Mesodermal cell (in vitro differentiated cells): ENCODE results near the gene IRX2.

ENCODE experiments used
- H3K27ac ChIP-seq: 2 replicates; pipeline ENCODE4 v1.7.0; 2013; ENCODE audit warnings: mild to moderate bottlenecking, low read depth, low read length, moderate library complexity; ENCODE audit not compliant: severe bottlenecking
- H3K36me3 ChIP-seq: 2 replicates; pipeline ENCODE4 v1.7.1; 2013; ENCODE audit warnings: mild to moderate bottlenecking, low read length, moderate library complexity; ENCODE audit not compliant: control insufficient read depth, insufficient read depth
- H3K4me1 ChIP-seq: one replicate; pipeline ENCODE4 v1.7.1; 2013; ENCODE audit warnings: mild to moderate bottlenecking, low read length; ENCODE audit not compliant: insufficient read depth, control insufficient read depth, poor library complexity, severe bottlenecking
- H3K4me3 ChIP-seq: 2 replicates; pipeline ENCODE4 v1.7.0; 2013; ENCODE audit warnings: low read length, control low read depth, mild to moderate bottlenecking; ENCODE audit not compliant: insufficient read depth, poor library complexity, severe bottlenecking; ENCODE audit errors: extremely low read depth
- H3K9me3 ChIP-seq: 2 replicates; pipeline ENCODE4 v1.7.1; 2013; ENCODE audit warnings: mild to moderate bottlenecking, low read length, moderate library complexity; ENCODE audit not compliant: control insufficient read depth
- WGBS, 2 experiments: methylation state at CpG; one replicate each; pipeline ENCODE4 v1.1.5; 2013; ENCODE audit warnings: missing lambda C conversion rate in 2 of 2; ENCODE audit not compliant: insufficient coverage in 2 of 2; 5-methylcytosine and 5-hydroxymethylcytosine counted together

The IRX2 gene

GRCh38 chr5:2767089-2767488, 15.6 kb upstream of the IRX2 start:
- 88 to 100% methylated on average over 4 to 5 of the region's 6 CpGs for WGBS, 2 experiments
- peaks cover 1% of the 10 kb centered on the region for H3K4me1 ChIP-seq
- H3K36me3 ChIP-seq, result no peaks in the 10 kb centered on the region
- H3K4me3 ChIP-seq, result no peak overlapping the region
- H3K9me3 ChIP-seq, result no peaks in the 10 kb centered on the region
- no peak overlapping the region for H3K27ac ChIP-seq

- H3K4me1 ChIP-seq, result peaks cover 3% of the 10 kb centered on the region
- no peak overlapping the region for H3K27ac ChIP-seq
- no peaks in the 10 kb centered on the region for H3K36me3 ChIP-seq
- H3K9me3 ChIP-seq, result no peaks in the 10 kb centered on the region
- no peak overlapping the region for H3K4me3 ChIP-seq
- whole genome bisulfite sequencing, 2 experiments, result 85 to 89% methylated on average over 14 to 15 of the region's 15 CpGs
Observed at GRCh38 chr5:2764581-2764980, 13.1 kb upstream of the IRX2 start.

GRCh38 chr5:2763533-2763794, 12.0 kb upstream of the IRX2 start:
- Histone ChIP-seq H3K4me3 (no peak overlapping the region), H3K36me3 (no peaks in the 10 kb centered on the region), H3K27ac (no peak overlapping the region), H3K9me3 (no peaks in the 10 kb centered on the region), H3K4me1 (peaks cover 6% of the 10 kb centered on the region)
- 85 to 94% methylated on average over 2 of the region's 4 CpGs for WGBS, 2 experiments

- no peak overlapping the region for H3K27ac ChIP-seq
- no peaks in the 10 kb centered on the region for H3K36me3 ChIP-seq
- WGBS, 2 experiments, result 85 to 86% methylated on average over 11 of the region's 12 CpGs
- H3K4me3 ChIP-seq, result no peak overlapping the region
- H3K9me3 ChIP-seq, result no peaks in the 10 kb centered on the region
- peaks cover 10% of the 10 kb centered on the region for H3K4me1 ChIP-seq
Observed at GRCh38 chr5:2762744-2763532, 11.5 kb upstream of the IRX2 start.

GRCh38 chr5:2761921-2762488, 10.5 kb upstream of the IRX2 start:
- no peak overlapping the region for H3K4me3 ChIP-seq
- H3K27ac ChIP-seq, result peak overlapping the region; percentile 10
- 36 to 38% methylated on average over 4 of the region's 4 CpGs for WGBS, 2 experiments
- H3K36me3 ChIP-seq, result no peaks in the 10 kb centered on the region
- peaks cover 19% of the 10 kb centered on the region for H3K4me1 ChIP-seq
- H3K9me3 ChIP-seq, result no peaks in the 10 kb centered on the region

GRCh38 chr5:2759696-2760461, 8.4 kb upstream of the IRX2 start:
- H3K27ac ChIP-seq, result no peak overlapping the region
- no peaks in the 10 kb centered on the region for H3K36me3 ChIP-seq
- no peaks in the 10 kb centered on the region for H3K9me3 ChIP-seq
- 94 to 97% methylated on average over 4 to 9 of the region's 11 CpGs for WGBS, 2 experiments
- H3K4me3 ChIP-seq, result no peak overlapping the region
- H3K4me1 ChIP-seq, result peaks cover 29% of the 10 kb centered on the region

- Histone ChIP-seq H3K36me3 (no peaks in the 10 kb centered on the region), H3K9me3 (no peaks in the 10 kb centered on the region), H3K27ac (no peak overlapping the region), H3K4me1 (peaks cover 36% of the 10 kb centered on the region), H3K4me3 (no peak overlapping the region)
- 86 to 95% methylated on average over 3 of the region's 3 CpGs for WGBS, 2 experiments
Observed at GRCh38 chr5:2759091-2759490, 7.6 kb upstream of the IRX2 start.

- WGBS, 2 experiments, result 71 to 100% methylated on average over 1 to 2 of the region's 6 CpGs
- Histone ChIP-seq H3K9me3 (no peaks in the 10 kb centered on the region), H3K4me1 (peaks cover 37% of the 10 kb centered on the region), H3K36me3 (no peaks in the 10 kb centered on the region), H3K27ac (no peak overlapping the region), H3K4me3 (no peak overlapping the region)
Observed at GRCh38 chr5:2758632-2759031, 7.2 kb upstream of the IRX2 start.

- no peaks in the 10 kb centered on the region for H3K36me3 ChIP-seq
- WGBS, 2 experiments, result 42 to 56% methylated on average over 19 to 20 of the region's 23 CpGs
- H3K4me3 ChIP-seq, result no peak overlapping the region
- peaks cover 40% of the 10 kb centered on the region for H3K4me1 ChIP-seq
- no peaks in the 10 kb centered on the region for H3K9me3 ChIP-seq
- no peak overlapping the region for H3K27ac ChIP-seq
Observed at GRCh38 chr5:2757563-2758351, 6.3 kb upstream of the IRX2 start.

- Histone ChIP-seq H3K27ac (no peak overlapping the region), H3K4me1 (peaks cover 37% of the 10 kb centered on the region), H3K36me3 (no peaks in the 10 kb centered on the region), H3K9me3 (no peaks in the 10 kb centered on the region), H3K4me3 (peak overlapping the region; percentile 54)
- 1 to 3% methylated on average over 29 to 54 of the region's 76 CpGs for WGBS, 2 experiments
Observed at GRCh38 chr5:2756211-2757152, 5.0 kb upstream of the IRX2 start.
